H9 (cell line): ENCODE data around the gene SLC29A1. TPM values are rescaled to one million over a fixed set of nuclear protein-coding genes. Genes with fewer than 3 reads are reported as not detected.

Source experiments
- DNase-seq: peaks from one replicate; pipeline ENCODE4 v3.0.0-alpha.2; 2017
- H2AFZ ChIP-seq: one replicate; pipeline ENCODE4 v1.6.1; 2013; ENCODE audit warnings: mild to moderate bottlenecking, low read length, control low read depth, moderate library complexity
- H2AK5ac ChIP-seq: 2 replicates; pipeline ENCODE4 v1.6.1; 2013; ENCODE audit warnings: low read length, control low read depth, mixed read lengths; ENCODE audit not compliant: insufficient read length
- H2BK120ac ChIP-seq: one replicate; pipeline ENCODE4 v1.6.1; 2013; ENCODE audit warnings: low read depth, mild to moderate bottlenecking, low read length, control low read depth, inconsistent platforms; ENCODE audit not compliant: poor library complexity, severe bottlenecking
- H2BK12ac ChIP-seq: 2 replicates; pipeline ENCODE4 v1.6.1; 2013; ENCODE audit warnings: low read length, control low read depth, mixed read lengths, low read depth; ENCODE audit not compliant: insufficient read length
- H2BK15ac ChIP-seq: 2 replicates; pipeline ENCODE4 v1.6.1; 2013; ENCODE audit warnings: low read depth, low read length, control low read depth
- H2BK20ac ChIP-seq: one replicate; pipeline ENCODE4 v1.6.1; 2013; ENCODE audit warnings: low read depth, mild to moderate bottlenecking, low read length, control low read depth, inconsistent platforms; ENCODE audit not compliant: poor library complexity, severe bottlenecking
- H2BK5ac ChIP-seq: 2 replicates; pipeline ENCODE4 v1.6.1; 2013; ENCODE audit warnings: low read length, control low read depth, mixed read lengths; ENCODE audit not compliant: insufficient read length
- H3K14ac ChIP-seq: 2 replicates; pipeline ENCODE4 v1.6.1; 2013; ENCODE audit warnings: low read length, control low read depth; ENCODE audit not compliant: insufficient read depth
- H3K18ac ChIP-seq: 2 replicates; pipeline ENCODE4 v1.6.1; 2013; ENCODE audit warnings: low read depth, mild to moderate bottlenecking, mixed read lengths, low read length, control low read depth; ENCODE audit not compliant: insufficient read length
- H3K23ac ChIP-seq: 2 replicates; pipeline ENCODE4 v1.6.1; 2013; ENCODE audit warnings: low read length, control low read depth, mixed read lengths, low read depth; ENCODE audit not compliant: insufficient read length
- H3K23me2 ChIP-seq: 2 replicates; pipeline ENCODE4 v1.6.1; 2013; ENCODE audit warnings: low read depth, mild to moderate bottlenecking, mixed read lengths, low read length, control low read depth; ENCODE audit not compliant: insufficient read length, poor library complexity, severe bottlenecking
- H3K27ac ChIP-seq: 2 replicates; pipeline ENCODE4 v1.5.1; 2013; ENCODE audit warnings: low read length, control low read depth, mixed read lengths, low read depth; ENCODE audit not compliant: insufficient read length
- H3K27me3 ChIP-seq: 2 replicates; pipeline ENCODE4 v1.6.1; 2013; ENCODE audit warnings: low read length, control low read depth, inconsistent platforms; ENCODE audit not compliant: insufficient read depth
- H3K4ac ChIP-seq: 2 replicates; pipeline ENCODE4 v1.6.1; 2013; ENCODE audit warnings: low read depth, mild to moderate bottlenecking, control low read depth, inconsistent platforms, low read length, moderate library complexity
- H3K4me1 ChIP-seq: 2 replicates; pipeline ENCODE4 v1.6.1; 2013; ENCODE audit warnings: low read length, control low read depth, inconsistent platforms; ENCODE audit not compliant: insufficient read depth
- H3K4me2 ChIP-seq: 2 replicates; pipeline ENCODE4 v1.6.1; 2013; ENCODE audit warnings: low read length, control low read depth, mixed read lengths; ENCODE audit not compliant: insufficient read length, insufficient read depth
- H3K56ac ChIP-seq: 2 replicates; pipeline ENCODE4 v1.6.1; 2013; ENCODE audit warnings: low read depth, mild to moderate bottlenecking, mixed read lengths, low read length, control low read depth; ENCODE audit not compliant: insufficient read length
- H3K79me1 ChIP-seq: 2 replicates; pipeline ENCODE4 v1.6.1; 2013; ENCODE audit warnings: low read depth, mild to moderate bottlenecking, moderate library complexity, low read length, control low read depth, inconsistent platforms; ENCODE audit not compliant: insufficient read depth, poor library complexity, severe bottlenecking
- H3K79me2 ChIP-seq: 2 replicates; pipeline ENCODE4 v1.6.1; 2013; ENCODE audit warnings: low read length, control low read depth, inconsistent platforms; ENCODE audit not compliant: insufficient read depth
- H3K9ac ChIP-seq: 2 replicates; pipeline ENCODE4 v1.6.1; 2013; ENCODE audit warnings: low read length, control low read depth, mixed read lengths; ENCODE audit not compliant: insufficient read length; ENCODE audit errors: extremely low read depth
- H3K9me3 ChIP-seq: one replicate; pipeline ENCODE4 v1.6.1; 2013; ENCODE audit warnings: low read depth, low read length, inconsistent platforms; ENCODE audit not compliant: control insufficient read depth
- H3T11ph ChIP-seq: one replicate; pipeline ENCODE4 v1.6.1; 2013; ENCODE audit warnings: mild to moderate bottlenecking, low read length, control low read depth, inconsistent platforms
- H4K20me1 ChIP-seq: one replicate; pipeline ENCODE4 v1.6.1; 2013; ENCODE audit not compliant: control insufficient read depth, insufficient read length, insufficient read depth
- H4K5ac ChIP-seq: 2 replicates; pipeline ENCODE4 v1.6.1; 2013; ENCODE audit warnings: low read depth, mild to moderate bottlenecking, mixed read lengths, low read length, control low read depth; ENCODE audit not compliant: insufficient read length
- H4K8ac ChIP-seq: replicated peaks from 2 replicates; pipeline ENCODE4 v1.6.1; 2013; ENCODE audit warnings: low read length, control low read depth, mixed read lengths, low read depth; ENCODE audit not compliant: insufficient read length
- H4K91ac ChIP-seq: 2 replicates; pipeline ENCODE4 v1.6.1; 2013; ENCODE audit warnings: low read depth, mild to moderate bottlenecking, moderate library complexity, mixed read lengths, low read length, control low read depth; ENCODE audit not compliant: insufficient read length
- H3K27ac Mint-ChIP-seq, 3 experiments: 2 replicates in 2 of 3; 3 replicates in 1 of 3; pipeline ENCODE4 v1.8.0; 2020 to 2021; ENCODE audit warnings: mixed read lengths in 3 of 3, mild to moderate bottlenecking in 1 of 3, moderate library complexity in 1 of 3
- H3K27me3 Mint-ChIP-seq: 2 replicates; pipeline ENCODE4 v1.8.0; 2021; ENCODE audit warnings: low read depth, mild to moderate bottlenecking, moderate library complexity, mixed read lengths
- H3K36me3 Mint-ChIP-seq, 3 experiments: 2 replicates in 2 of 3; 3 replicates in 1 of 3; pipeline ENCODE4 v1.8.0; 2020 to 2021; ENCODE audit warnings: low read depth in 3 of 3, mixed read lengths in 3 of 3; ENCODE audit not compliant: insufficient read depth in 1 of 3
- H3K4me1 Mint-ChIP-seq, 2 experiments: 2 replicates each; pipeline ENCODE4 v1.8.0; 2020; ENCODE audit warnings: mixed read lengths in 2 of 2
- H3K4me3 Mint-ChIP-seq, 2 experiments: 2 replicates in 1 of 2; 3 replicates in 1 of 2; pipeline ENCODE4 v1.8.0; 2020 to 2021; ENCODE audit warnings: mild to moderate bottlenecking in 2 of 2, mixed read lengths in 2 of 2, moderate library complexity in 1 of 2
- H3K9me3 Mint-ChIP-seq, 2 experiments: 2 replicates in 1 of 2; 3 replicates in 1 of 2; pipeline ENCODE4 v1.8.0; 2020; ENCODE audit warnings: mild to moderate bottlenecking in 2 of 2, mixed read lengths in 2 of 2, moderate library complexity in 1 of 2
- WGBS: extraction: QIAGEN DNeasy Blood & Tissue Kit; methylation state at CpG from one replicate; pipeline ENCODE4 v1.1.7; 2013; ENCODE audit warnings: missing lambda C conversion rate, low lambda C conversion rate, mixed read lengths; ENCODE audit not compliant: insufficient read length; ENCODE audit errors: extremely low coverage; 5-methylcytosine and 5-hydroxymethylcytosine counted together
- total RNA-seq: library from RNA; stranded (reverse); gene quantifications from 2 replicates; pipeline ENCODE4 v1.2.1, GENCODE V29; 2021
- TF ChIP-seq, protein P1 (sequence below): fragments of 200-600 bp; sonication (generic); conservative IDR thresholded peaks from 3 replicates; pipeline ENCODE4 v1.8.0; 2021; ENCODE audit warnings: antibody characterized with exemption, mild to moderate bottlenecking

SLC29A1 gene
- total RNA-seq, 1 experiment from 2014 or later, result 124 TPM

GRCh38 chr6:44269178-44269920 is 46.0 kb downstream of the SLC29A1 start:
- H2AFZ ChIP-seq, result no peak overlapping the region
- H3K4ac ChIP-seq, result no peak overlapping the region
- H3K23ac ChIP-seq, result no peak overlapping the region
- H2BK12ac ChIP-seq, result no peak overlapping the region
- no peak overlapping the region for H4K8ac ChIP-seq
- peaks cover 28 to 47% of the 10 kb centered on the region in 2 experiments for H3K4me1 Mint-ChIP-seq
- no peaks in the 10 kb centered on the region for H3K79me1 ChIP-seq
- H4K20me1 ChIP-seq, result no peaks in the 10 kb centered on the region
- no peak overlapping the region for H3T11ph ChIP-seq
- no peak overlapping the region for H3K27ac ChIP-seq
- no peak overlapping the region for H2BK15ac ChIP-seq
- peak overlapping the region; percentile 66 to 84 for H3K4me3 Mint-ChIP-seq
- H3K14ac ChIP-seq, result no peak overlapping the region
- no peak overlapping the region for H4K5ac ChIP-seq
- H3K27me3 Mint-ChIP-seq, result peaks cover 23% of the 10 kb centered on the region
- H2BK5ac ChIP-seq, result no peak overlapping the region
- H3K23me2 ChIP-seq, result peaks cover 15% of the 10 kb centered on the region
- WGBS, result no CpG with 5 or more reads among the region's 1 CpG
- DNase-seq, result no peak
- H3K4me2 ChIP-seq, result peak overlapping the region; percentile 55
- no peak overlapping the region for H3K56ac ChIP-seq
- H4K91ac ChIP-seq, result no peak overlapping the region
- no peak overlapping the region for H3K27ac Mint-ChIP-seq
- no peaks in the 10 kb centered on the region for H3K9me3 ChIP-seq
- no peaks in the 10 kb centered on the region; a peak in 1 of 7 replicates for H3K36me3 Mint-ChIP-seq
- no peaks in the 10 kb centered on the region; a peak in 1 of 5 replicates for H3K9me3 Mint-ChIP-seq
- H3K9ac ChIP-seq, result no peak overlapping the region
- H2BK120ac ChIP-seq, result no peak overlapping the region
- no peak overlapping the region for H3K18ac ChIP-seq
- no peak overlapping the region for H2AK5ac ChIP-seq
- TF ChIP-seq, protein P1, sequence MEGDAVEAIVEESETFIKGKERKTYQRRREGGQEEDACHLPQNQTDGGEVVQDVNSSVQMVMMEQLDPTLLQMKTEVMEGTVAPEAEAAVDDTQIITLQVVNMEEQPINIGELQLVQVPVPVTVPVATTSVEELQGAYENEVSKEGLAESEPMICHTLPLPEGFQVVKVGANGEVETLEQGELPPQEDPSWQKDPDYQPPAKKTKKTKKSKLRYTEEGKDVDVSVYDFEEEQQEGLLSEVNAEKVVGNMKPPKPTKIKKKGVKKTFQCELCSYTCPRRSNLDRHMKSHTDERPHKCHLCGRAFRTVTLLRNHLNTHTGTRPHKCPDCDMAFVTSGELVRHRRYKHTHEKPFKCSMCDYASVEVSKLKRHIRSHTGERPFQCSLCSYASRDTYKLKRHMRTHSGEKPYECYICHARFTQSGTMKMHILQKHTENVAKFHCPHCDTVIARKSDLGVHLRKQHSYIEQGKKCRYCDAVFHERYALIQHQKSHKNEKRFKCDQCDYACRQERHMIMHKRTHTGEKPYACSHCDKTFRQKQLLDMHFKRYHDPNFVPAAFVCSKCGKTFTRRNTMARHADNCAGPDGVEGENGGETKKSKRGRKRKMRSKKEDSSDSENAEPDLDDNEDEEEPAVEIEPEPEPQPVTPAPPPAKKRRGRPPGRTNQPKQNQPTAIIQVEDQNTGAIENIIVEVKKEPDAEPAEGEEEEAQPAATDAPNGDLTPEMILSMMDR, result no peak
- H3K4me1 ChIP-seq, result peaks cover 12% of the 10 kb centered on the region; the same call in 1 of the 2 replicates
- no peaks in the 10 kb centered on the region for H3K79me2 ChIP-seq
- H3K27me3 ChIP-seq, result peaks cover 7% of the 10 kb centered on the region; the same call in 1 of the 2 replicates
- H2BK20ac ChIP-seq, result no peak overlapping the region
